GM23248 (cell line): ENCODE data around the gene HAND2.

ENCODE experiments used
- EZH2 ChIP-seq: fragments of 200-600 bp; sonication (generic); IDR thresholded peaks from 2 replicates; pipeline ENCODE4 v1.6.1; 2018; ENCODE audit warnings: antibody characterized with exemption, mild to moderate bottlenecking; ENCODE audit not compliant: insufficient read depth, poor library complexity, severe bottlenecking
- EZH2phosphoT487 ChIP-seq: fragments of 200-600 bp; sonication (generic); IDR thresholded peaks from 2 replicates; pipeline ENCODE4 v1.6.1; 2018; ENCODE audit warnings: antibody characterized with exemption, moderate library complexity, mild to moderate bottlenecking, low read depth; ENCODE audit not compliant: insufficient read depth

GRCh38 chr4:173560896-173561295 is 30.9 kb upstream of the HAND2 start:
- TF ChIP-seq EZH2phosphoT487 (no peak), EZH2 (no peak)
